ENCODE measurements around the gene BRAF.
"Not testable (repeated sequence)": the region's sequence is repeated elsewhere in the genome, so short reads cannot be mapped to it uniquely, and the experiment has no call there.

BRAF gene

GRCh38 chr7:140918236-140918635, 6.5 kb downstream of the BRAF start:
- ChIA-PET CTCF (no interaction called here), POLR2A (no interaction called here)
- no peak for TF ChIP-seq CTCF (IDR thresholded peaks at IDR 0.05; ENCODE audit: insufficient read depth, low read length, missing control alignments)
- DNase-seq (ENCODE audit: low read depth, low spot score) = no peak
- H3K4me3 ChIP-seq (ENCODE audit: low read depth, low read length) = no peak overlapping the region

DNA sequence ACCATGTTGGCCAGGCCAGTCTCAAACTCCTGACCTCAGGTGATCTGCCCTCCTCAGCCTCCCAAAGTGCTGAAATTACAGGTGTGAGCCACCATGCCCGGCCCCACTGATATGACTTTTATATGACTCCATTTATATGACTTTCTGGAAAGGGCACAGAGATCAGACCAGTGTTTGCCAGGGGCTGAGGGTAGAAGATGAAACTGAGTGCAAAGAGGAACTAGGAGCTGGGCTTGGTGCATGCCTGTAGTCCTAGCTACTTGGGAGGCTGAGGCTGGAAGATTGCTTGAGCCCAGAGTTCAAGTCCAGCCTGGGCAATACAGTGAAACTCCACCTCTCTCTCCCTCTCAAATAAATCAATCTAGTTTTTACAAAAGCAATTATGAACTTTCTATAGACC, 7.5 kb downstream of the BRAF start:
- no peak for TF ChIP-seq CTCF (IDR thresholded peaks at IDR 0.05; ENCODE audit: insufficient read depth, low read length, missing control alignments)
- CTCF ChIA-PET = no interaction called here
- no peak for DNase-seq (ENCODE audit: low read depth, low spot score)
- H3K4me3 ChIP-seq (ENCODE audit: low read depth, low read length) = no peak overlapping the region
- POLR2A ChIA-PET = no interaction called here

- no peak for TF ChIP-seq CTCF (IDR thresholded peaks at IDR 0.05; ENCODE audit: insufficient read depth, low read length, missing control alignments)
- DNase-seq (ENCODE audit: low read depth, low spot score) = no peak
- POLR2A ChIA-PET = no interaction called here
- H3K4me3 ChIP-seq (ENCODE audit: low read depth, low read length) = no peak overlapping the region
- CTCF ChIA-PET = interaction anchor here (1.1 kb wide), 1 partner anchor 739 kb away, joined by 3 read pairs; no protein-coding TSS in a partner anchor
These were observed 8.7 kb downstream of the BRAF start for GRCh38 chr7:140915935-140916555.

GRCh38 chr7:140914083-140914482, 10.6 kb downstream of the BRAF start:
- ChIA-PET POLR2A (no interaction called here), CTCF (interaction anchor here (0.7 kb wide), 1 partner anchor 55 kb away, joined by 3 read pairs; no protein-coding TSS in a partner anchor)
- H3K4me3 ChIP-seq (ENCODE audit: low read depth, low read length) = no peak overlapping the region
- no peak for TF ChIP-seq CTCF (IDR thresholded peaks at IDR 0.05; ENCODE audit: insufficient read depth, low read length, missing control alignments)
- no peak for DNase-seq (ENCODE audit: low read depth, low spot score)

DNA sequence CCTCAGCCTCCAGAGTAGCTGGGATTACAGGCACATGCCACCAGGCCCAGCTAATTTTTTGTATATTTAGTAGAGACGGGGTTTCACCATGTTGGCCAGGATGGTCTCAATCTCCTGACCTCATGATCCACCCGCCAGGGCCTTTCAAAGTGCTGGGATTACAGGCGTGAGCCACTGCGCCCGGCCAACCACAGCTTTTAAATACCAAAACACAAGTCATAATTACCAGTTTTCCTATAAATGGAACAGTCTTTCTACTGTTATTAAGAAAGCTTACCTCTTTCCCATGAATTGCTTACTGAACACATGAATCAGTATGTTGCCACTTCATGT, 11.2 kb downstream of the BRAF start:
- H3K4me3 ChIP-seq (ENCODE audit: low read depth, low read length); DNase-seq (ENCODE audit: low read depth, low spot score); CTCF ChIA-PET; POLR2A ChIA-PET: not testable (repeated sequence)

GRCh38 chr7:140911746-140912145, 13.0 kb downstream of the BRAF start:
- ChIA-PET CTCF (no interaction called here), POLR2A (no interaction called here)
- no peak for TF ChIP-seq CTCF (IDR thresholded peaks at IDR 0.05; ENCODE audit: insufficient read depth, low read length, missing control alignments)
- no peak overlapping the region for H3K4me3 ChIP-seq (ENCODE audit: low read depth, low read length)
- DNase-seq (ENCODE audit: low read depth, low spot score) = no peak

DNA sequence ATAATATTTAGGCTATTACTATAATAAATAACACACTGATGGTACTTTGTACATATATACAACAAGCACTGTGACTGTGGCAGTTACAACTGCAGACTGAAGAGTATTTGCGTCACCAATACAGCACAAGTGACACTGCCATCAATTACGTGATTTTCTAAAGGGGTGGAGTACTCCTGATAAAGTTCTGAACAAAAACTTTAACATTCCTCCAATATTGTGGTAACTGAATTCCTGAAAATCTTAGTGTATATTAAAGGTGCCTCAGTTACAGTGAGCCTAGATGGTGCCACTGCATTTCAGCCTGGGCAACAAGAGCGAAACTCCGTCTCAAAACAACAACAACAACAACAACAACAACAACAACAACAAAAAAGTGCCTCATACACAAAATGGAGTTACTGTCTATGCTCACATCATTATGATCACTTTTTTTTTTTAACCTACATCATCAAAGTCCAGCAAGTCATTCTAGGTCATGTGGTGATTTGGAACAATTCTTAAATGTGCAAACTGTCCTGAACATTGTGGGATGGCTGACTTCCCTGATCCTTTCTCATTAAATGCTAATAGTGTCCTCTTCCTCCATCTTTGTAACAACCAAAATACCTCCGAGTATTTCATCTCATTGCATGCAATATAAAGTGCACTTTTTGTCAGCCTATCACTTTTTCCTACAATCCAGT, 15.1 kb downstream of the BRAF start:
- TF ChIP-seq CTCF (IDR thresholded peaks at IDR 0.05; ENCODE audit: insufficient read depth, low read length, missing control alignments) = no peak
- DNase-seq (ENCODE audit: low read depth, low spot score) = no peak
- POLR2A ChIA-PET = no interaction called here
- CTCF ChIA-PET = interaction anchor here (0.7 kb wide), 1 partner anchor 15 kb away, joined by 3 read pairs; no protein-coding TSS in a partner anchor
- H3K4me3 ChIP-seq (ENCODE audit: low read depth, low read length) = no peak overlapping the region

All from AG04449 (cell line).